Measurements from ENCODE around the gene TTYH1. TPM values are rescaled to one million over a fixed set of nuclear protein-coding genes. Genes with fewer than 3 reads are reported as not detected.
A peak's percentile ranks its signal among the peaks of the same experiment; 100 is the strongest.

Gene TTYH1
- total and polyA plus RNA-seq, 9 of the 15 experiments (the other 6 are each of a cell fraction or from before 2014, with no cell fraction given), result 0.08 TPM; not detected in 8

DNA sequence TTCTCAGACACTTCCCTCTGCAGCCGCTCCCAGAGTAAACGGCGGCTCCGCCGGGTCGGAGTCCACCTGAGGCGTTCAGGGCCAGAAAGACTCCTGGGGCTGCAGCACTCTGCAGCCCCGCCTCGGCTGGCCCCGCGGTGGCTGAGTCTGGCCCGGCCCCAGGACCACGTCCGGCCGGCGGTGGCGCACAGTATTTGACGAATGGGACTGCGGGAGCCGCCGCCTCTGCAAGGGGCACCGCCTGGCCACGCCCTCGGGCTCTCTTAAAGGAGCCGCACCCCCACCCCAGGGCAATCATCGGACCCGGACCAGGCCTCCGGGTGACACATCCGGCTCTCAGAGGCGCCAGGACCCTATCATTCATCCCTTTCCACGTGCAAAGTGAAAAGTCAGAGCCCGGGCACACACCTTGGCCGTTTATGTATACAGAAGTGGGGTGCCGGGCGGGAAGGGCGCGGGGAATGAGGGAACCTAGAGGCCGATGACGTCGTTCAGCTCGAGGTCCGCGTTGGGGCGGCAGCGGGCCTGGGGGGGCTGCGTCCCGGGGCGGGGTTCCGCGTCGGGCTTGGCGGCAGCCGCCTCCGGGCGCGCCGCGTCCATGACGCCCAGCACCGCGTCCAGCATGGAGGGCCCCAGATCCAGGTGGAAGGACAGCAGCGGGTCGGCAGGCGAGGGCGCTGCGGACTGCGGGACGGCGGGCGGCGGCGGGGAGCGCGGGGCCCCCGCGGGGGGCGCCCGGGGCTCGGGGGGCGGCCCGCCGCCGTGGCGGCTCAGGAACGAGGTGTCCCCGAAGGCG is 49.6 kb downstream of the TTYH1 start (continued):
- TF ChIP-seq SUPT5H (IDR thresholded peaks at IDR 0.05), result peak; percentile 79
- TF ChIP-seq POLR2H (tag; IDR thresholded peaks at IDR 0.05; ENCODE audit: low read depth), result no peak
- TF ChIP-seq MBD2 (IDR thresholded peaks at IDR 0.05; ENCODE audit: borderline replicate concordance, low read depth), result peak; percentile 40; the same call in 1 of the 2 replicates
- peak; percentile 94 for TF ChIP-seq CREB1 (IDR thresholded peaks at IDR 0.05)
- TF ChIP-seq CREB1 (CRISPR knock-in tag; IDR thresholded peaks at IDR 0.05), result peak; percentile 93
- no peak for TF ChIP-seq HNRNPL (IDR thresholded peaks at IDR 0.05; ENCODE audit: low read depth, low read length)
- TF ChIP-seq PHF21A (IDR thresholded peaks at IDR 0.05; ENCODE audit: borderline replicate concordance, low read depth), result no peak
- no peak for TF ChIP-seq SAFB (IDR thresholded peaks at IDR 0.05; ENCODE audit: borderline replicate concordance, low read depth, low read length)
- TF ChIP-seq TCF7 (IDR thresholded peaks at IDR 0.05; ENCODE audit: borderline replicate concordance), result no peak
- no peak for TF ChIP-seq UBTF (IDR thresholded peaks at IDR 0.05; ENCODE audit: borderline replicate concordance in 1 of 2, low read depth in 2 of 2, low read length in 2 of 2)
- TF ChIP-seq, protein P1, sequence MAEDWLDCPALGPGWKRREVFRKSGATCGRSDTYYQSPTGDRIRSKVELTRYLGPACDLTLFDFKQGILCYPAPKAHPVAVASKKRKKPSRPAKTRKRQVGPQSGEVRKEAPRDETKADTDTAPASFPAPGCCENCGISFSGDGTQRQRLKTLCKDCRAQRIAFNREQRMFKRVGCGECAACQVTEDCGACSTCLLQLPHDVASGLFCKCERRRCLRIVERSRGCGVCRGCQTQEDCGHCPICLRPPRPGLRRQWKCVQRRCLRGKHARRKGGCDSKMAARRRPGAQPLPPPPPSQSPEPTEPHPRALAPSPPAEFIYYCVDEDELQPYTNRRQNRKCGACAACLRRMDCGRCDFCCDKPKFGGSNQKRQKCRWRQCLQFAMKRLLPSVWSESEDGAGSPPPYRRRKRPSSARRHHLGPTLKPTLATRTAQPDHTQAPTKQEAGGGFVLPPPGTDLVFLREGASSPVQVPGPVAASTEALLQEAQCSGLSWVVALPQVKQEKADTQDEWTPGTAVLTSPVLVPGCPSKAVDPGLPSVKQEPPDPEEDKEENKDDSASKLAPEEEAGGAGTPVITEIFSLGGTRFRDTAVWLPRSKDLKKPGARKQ (CRISPR knock-in tag; IDR thresholded peaks at IDR 0.05), result no peak
- no peak for TF ChIP-seq ZNF407 (IDR thresholded peaks at IDR 0.05; ENCODE audit: low read depth)
- TF ChIP-seq MAFG (tag; conservative IDR thresholded peaks at IDR 0.05), result no peak
- TF ChIP-seq SIRT6 (IDR thresholded peaks at IDR 0.05; ENCODE audit: low read depth, low read length), result no peak
- no peak for TF ChIP-seq ZNF263 (CRISPR knock-in tag; IDR thresholded peaks at IDR 0.05; ENCODE audit: borderline replicate concordance)
- TF ChIP-seq NFATC3 (IDR thresholded peaks at IDR 0.05), result no peak

Measured in K562 (cell line).